ENCODE results near the gene RTEL1.

The RTEL1 gene

GRCh38 chr20:63690003-63690897 is 32.1 kb downstream of the RTEL1 start:
- no peak for DNase-seq

- DNase-seq = no peak
These were observed 33.0 kb downstream of the RTEL1 start for GRCh38 chr20:63690898-63691710.

- no peak for DNase-seq
These were observed 33.8 kb downstream of the RTEL1 start for GRCh38 chr20:63691711-63692435.

- no peak for DNase-seq
These were observed 34.4 kb downstream of the RTEL1 start for GRCh38 chr20:63692436-63693082.

- DNase-seq = no peak
These were observed 35.1 kb downstream of the RTEL1 start for GRCh38 chr20:63693083-63693732.

- DNase-seq = no peak
These were observed 35.8 kb downstream of the RTEL1 start for GRCh38 chr20:63693733-63694583.

- no peak for DNase-seq
These were observed 36.7 kb downstream of the RTEL1 start for GRCh38 chr20:63694584-63695423.

GRCh38 chr20:63695424-63696305 is 37.6 kb downstream of the RTEL1 start:
- DNase-seq = no peak

- DNase-seq = no peak
These were observed 38.2 kb downstream of the RTEL1 start for GRCh38 chr20:63696306-63696627.

GRCh38 chr20:63696628-63697356 is 38.7 kb downstream of the RTEL1 start, which contains the start of gene TNFRSF6B:
Gene TNFRSF6B, plus strand, starts transcription at chr20:63696652. Its CDS starts 116 bp downstream, at chr20:63696768.
- DNase-seq = no peak

- DNase-seq = no peak
These were observed 39.3 kb downstream of the RTEL1 start for GRCh38 chr20:63697357-63697867.

- no peak for DNase-seq
These were observed 39.9 kb downstream of the RTEL1 start for GRCh38 chr20:63697868-63698545.

- no peak for DNase-seq
These were observed 40.8 kb downstream of the RTEL1 start for GRCh38 chr20:63698739-63699465.

- no peak for DNase-seq
These were observed 41.5 kb downstream of the RTEL1 start for GRCh38 chr20:63699466-63700198.

- DNase-seq = no peak
These were observed 42.3 kb downstream of the RTEL1 start for GRCh38 chr20:63700199-63701050.
